Natural killer cell treated with Interleukin-12 subunit alpha and Interleukin-12 subunit beta and Interleukin-15 and Interleukin-18, amount 100 ng/mL, for 72 hours (primary cell): ENCODE data around the gene HNF4A. TPM values are rescaled to one million over a fixed set of nuclear protein-coding genes. Genes with fewer than 3 reads are reported as not detected.

Experiments used
- ATAC-seq, 2 donors: fragments of 150-1000 bp; cut with Tn5 transposase in 1 of 2; sonication (Bioruptor Pico), chemical (Tn5 transposase) in 1 of 2; 2 replicates each; pipeline ENCODE4 v1.10.0; 2021
- DNase-seq: peaks from one replicate; pipeline ENCODE4 v3.0.0; 2022; ENCODE audit warnings: low spot score
- H3K27ac Mint-ChIP-seq, 2 donors: 1 replicate in 1 of 2; 2 replicates in 1 of 2; pipeline ENCODE4 v1.8.0; 2022; ENCODE audit warnings: mixed read lengths in 2 of 2, mild to moderate bottlenecking in 1 of 2, moderate library complexity in 1 of 2
- H3K27me3 Mint-ChIP-seq, 2 donors: 1 replicate in 1 of 2; 2 replicates in 1 of 2; pipeline ENCODE4 v1.8.0; 2022; ENCODE audit warnings: mixed read lengths in 2 of 2
- H3K36me3 Mint-ChIP-seq: one replicate; pipeline ENCODE4 v1.8.0; 2022; ENCODE audit warnings: mixed read lengths
- H3K4me1 Mint-ChIP-seq, 2 donors: 1 replicate in 1 of 2; 2 replicates in 1 of 2; pipeline ENCODE4 v1.8.0; 2022; ENCODE audit warnings: low read depth in 2 of 2, mixed read lengths in 2 of 2, mild to moderate bottlenecking in 1 of 2
- H3K4me3 Mint-ChIP-seq: one replicate; pipeline ENCODE4 v1.8.0; 2022; ENCODE audit warnings: mixed read lengths
- H3K9me3 Mint-ChIP-seq: 2 replicates; pipeline ENCODE4 v1.8.0; 2022; ENCODE audit warnings: mixed read lengths
- total RNA-seq, 2 donors: library from RNA; stranded (reverse); gene quantifications; one replicate each; pipeline ENCODE4 v1.2.3, GENCODE V29; 2022

HNF4A gene
- total RNA-seq, 2 donors from 2014 or later, result not detected

DNA sequence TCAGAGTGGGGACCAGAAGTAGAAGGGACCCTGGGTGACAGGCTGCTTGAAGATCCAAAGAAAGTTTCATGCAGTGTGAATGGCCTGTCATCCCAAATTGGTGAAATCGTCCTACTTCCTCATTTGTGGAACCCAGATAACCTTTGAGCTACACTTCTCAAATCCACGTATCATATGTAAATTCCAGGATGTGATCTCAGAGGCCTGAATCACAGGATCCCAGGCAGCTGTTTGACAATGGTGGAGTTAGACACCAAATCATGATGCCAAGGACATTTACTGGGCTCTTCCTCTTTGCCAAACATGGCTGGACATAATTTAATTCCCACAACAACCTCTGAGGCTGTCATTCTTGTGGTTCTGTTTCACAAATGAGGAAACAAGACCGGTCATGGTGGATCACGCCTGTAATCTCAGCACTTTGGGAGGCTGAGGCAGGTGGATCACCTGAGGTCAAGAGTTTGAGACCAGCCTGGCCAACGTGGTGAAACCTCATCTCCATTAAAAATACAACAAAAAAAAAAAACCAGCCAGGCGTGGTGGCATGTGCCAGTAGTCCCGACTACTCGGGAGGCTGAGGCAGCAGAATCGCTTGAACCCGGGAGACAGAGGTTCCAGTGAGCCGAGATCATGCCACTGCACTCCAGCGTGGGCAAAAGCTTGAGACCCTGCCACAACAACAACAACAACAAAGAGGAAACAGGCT is 80.3 kb downstream of the HNF4A start:
- Mint-ChIP-seq H3K27ac (no peak overlapping the region), H3K4me1 (no peaks in the 10 kb centered on the region), H3K27me3 (peaks cover 10 to 14% of the 10 kb centered on the region in 2 donors), H3K36me3 (no peaks in the 10 kb centered on the region), H3K9me3 (no peaks in the 10 kb centered on the region), H3K4me3 (no peak overlapping the region)
- DNase-seq, result no peak
- ATAC-seq, result no peak

DNA sequence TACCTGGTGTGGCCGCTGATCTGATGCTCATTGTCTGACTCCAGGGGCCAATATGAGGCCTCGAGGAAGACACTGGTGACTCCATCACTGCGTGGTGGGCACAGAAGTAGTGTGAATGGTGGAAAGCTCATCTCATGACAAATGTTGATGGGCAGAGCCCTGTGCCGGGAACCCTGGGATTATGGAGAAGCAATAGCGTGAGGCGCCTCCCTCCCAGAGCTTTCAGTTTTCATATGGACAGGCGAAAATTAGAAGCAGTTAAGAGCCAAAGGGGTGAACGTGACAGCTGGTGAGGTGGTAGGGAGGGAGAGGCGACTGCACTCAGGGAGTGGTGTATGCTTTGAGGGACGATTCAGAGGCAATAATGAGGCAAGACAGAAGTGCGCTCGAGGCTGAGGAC is 80.9 kb downstream of the HNF4A start:
- no peak overlapping the region for H3K27ac Mint-ChIP-seq
- H3K36me3 Mint-ChIP-seq, result no peaks in the 10 kb centered on the region
- no peak overlapping the region for H3K4me3 Mint-ChIP-seq
- DNase-seq, result no peak
- H3K27me3 Mint-ChIP-seq, result peaks cover 10 to 14% of the 10 kb centered on the region in 2 donors
- ATAC-seq, result peak; percentile 9 to 40
- H3K9me3 Mint-ChIP-seq, result no peaks in the 10 kb centered on the region
- no peaks in the 10 kb centered on the region for H3K4me1 Mint-ChIP-seq

DNA sequence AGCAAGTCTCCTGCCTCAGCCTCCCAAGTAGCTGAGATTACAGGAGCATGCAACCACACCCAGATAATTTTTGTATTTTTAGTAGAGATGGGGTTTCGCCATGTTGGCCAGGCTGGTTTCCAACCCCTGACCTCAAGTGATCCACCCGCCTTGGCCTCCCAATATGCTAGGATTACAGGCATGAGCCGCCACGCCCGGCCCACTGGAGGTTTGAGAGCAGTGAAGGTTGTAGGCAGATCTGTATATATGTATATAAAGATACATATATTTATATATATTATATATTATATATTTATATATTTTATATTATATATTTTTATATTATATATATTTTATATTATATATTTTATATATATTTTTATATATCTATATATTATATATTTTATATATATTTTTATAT is 82.0 kb downstream of the HNF4A start:
- DNase-seq (no peak), ATAC-seq (no peak)
- Mint-ChIP-seq H3K27me3 (peaks cover 10 to 14% of the 10 kb centered on the region in 2 donors), H3K27ac (no peak overlapping the region), H3K36me3 (no peaks in the 10 kb centered on the region), H3K4me1 (no peaks in the 10 kb centered on the region), H3K4me3 (no peak overlapping the region), H3K9me3 (no peaks in the 10 kb centered on the region)

DNA sequence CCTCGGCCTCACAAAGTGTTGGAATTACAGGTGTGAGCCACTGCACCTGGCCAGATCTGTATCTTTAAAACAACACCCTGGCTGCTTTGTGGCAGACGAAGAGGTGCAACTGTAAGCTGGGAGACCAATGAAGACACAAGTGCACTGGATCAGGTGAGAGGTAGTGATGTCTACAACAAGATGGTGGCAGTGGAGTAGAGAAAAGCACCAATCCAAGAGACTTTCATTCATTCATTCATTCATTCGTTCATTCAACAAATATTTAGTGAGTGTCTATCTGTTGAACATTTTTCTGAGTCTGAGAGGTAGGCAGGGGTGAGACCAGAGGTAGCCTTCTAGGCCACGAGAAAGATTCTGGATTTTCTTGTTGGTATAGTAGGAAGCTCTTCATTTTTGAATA is 83.3 kb downstream of the HNF4A start:
- Mint-ChIP-seq H3K36me3 (no peaks in the 10 kb centered on the region), H3K4me1 (no peaks in the 10 kb centered on the region), H3K9me3 (no peaks in the 10 kb centered on the region), H3K27me3 (peaks cover 7% of the 10 kb centered on the region in 2 donors), H3K27ac (no peak overlapping the region), H3K4me3 (no peak overlapping the region)
- no peak for DNase-seq
- ATAC-seq, result no peak

DNA sequence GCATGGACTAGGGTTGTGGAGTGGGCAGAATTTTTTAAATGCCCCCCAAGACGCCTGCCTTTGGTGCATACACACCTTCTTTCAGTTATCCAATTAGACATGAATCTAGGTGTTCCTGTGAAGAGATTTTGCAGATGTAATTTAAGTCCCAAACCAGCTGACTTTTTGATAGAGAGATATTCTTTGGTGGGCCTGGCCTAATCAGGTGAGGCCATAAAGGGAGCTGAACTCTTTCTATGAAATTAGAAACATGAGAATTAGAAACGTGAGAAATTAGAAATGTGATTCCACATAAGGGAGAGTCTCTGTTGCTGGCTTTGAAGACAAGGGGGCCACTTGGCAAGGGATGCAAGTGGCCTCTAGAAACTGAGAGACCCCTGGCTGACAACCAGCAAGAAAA is 83.8 kb downstream of the HNF4A start:
- peaks cover 7% of the 10 kb centered on the region in 2 donors for H3K27me3 Mint-ChIP-seq
- no peak overlapping the region for H3K27ac Mint-ChIP-seq
- H3K4me3 Mint-ChIP-seq, result no peak overlapping the region
- no peak for ATAC-seq
- H3K4me1 Mint-ChIP-seq, result no peaks in the 10 kb centered on the region
- H3K9me3 Mint-ChIP-seq, result no peaks in the 10 kb centered on the region
- no peak for DNase-seq
- H3K36me3 Mint-ChIP-seq, result no peaks in the 10 kb centered on the region

DNA sequence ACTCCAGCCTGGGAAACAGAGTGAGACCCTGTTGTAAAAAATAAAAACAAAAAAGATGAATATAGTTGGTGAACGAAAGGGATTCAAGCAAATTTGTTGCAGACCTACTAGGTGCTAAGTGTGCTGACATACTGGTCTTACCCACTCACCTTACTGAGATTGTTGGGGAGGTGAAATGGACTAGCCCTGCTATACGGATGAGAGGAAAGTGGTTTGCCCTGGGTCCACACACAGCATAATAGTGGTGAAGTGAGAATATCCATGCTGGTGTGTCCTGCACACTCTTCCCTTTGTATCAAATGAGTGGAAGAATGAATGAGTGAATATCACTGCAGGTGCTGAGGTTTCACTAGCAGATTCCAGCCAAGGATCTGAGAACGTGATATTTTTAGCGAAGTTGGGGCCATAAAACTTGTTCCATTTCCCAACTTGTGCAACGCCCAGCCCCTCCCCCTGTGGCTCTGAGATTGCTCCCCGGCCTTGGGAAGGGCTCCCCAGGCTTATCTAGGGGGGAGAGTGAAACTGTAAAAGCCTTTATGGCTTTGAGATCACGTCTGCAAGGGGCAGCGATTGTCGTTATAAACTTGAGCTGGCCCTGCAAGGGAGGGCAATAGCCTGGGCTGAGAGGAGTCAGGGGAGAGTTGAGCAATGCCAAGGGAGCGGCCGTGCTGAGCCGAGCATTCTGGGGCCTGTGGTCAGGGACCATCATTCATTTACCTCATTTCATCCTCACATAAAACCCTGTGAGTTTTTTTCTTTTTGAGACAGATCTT is 87.0 kb downstream of the HNF4A start:
- Mint-ChIP-seq H3K27me3 (peaks cover 7 to 13% of the 10 kb centered on the region in 2 donors), H3K4me3 (no peak overlapping the region), H3K36me3 (no peaks in the 10 kb centered on the region), H3K9me3 (no peaks in the 10 kb centered on the region), H3K27ac (no peak overlapping the region), H3K4me1 (no peaks in the 10 kb centered on the region)
- no peak for DNase-seq
- ATAC-seq, result no peak

DNA sequence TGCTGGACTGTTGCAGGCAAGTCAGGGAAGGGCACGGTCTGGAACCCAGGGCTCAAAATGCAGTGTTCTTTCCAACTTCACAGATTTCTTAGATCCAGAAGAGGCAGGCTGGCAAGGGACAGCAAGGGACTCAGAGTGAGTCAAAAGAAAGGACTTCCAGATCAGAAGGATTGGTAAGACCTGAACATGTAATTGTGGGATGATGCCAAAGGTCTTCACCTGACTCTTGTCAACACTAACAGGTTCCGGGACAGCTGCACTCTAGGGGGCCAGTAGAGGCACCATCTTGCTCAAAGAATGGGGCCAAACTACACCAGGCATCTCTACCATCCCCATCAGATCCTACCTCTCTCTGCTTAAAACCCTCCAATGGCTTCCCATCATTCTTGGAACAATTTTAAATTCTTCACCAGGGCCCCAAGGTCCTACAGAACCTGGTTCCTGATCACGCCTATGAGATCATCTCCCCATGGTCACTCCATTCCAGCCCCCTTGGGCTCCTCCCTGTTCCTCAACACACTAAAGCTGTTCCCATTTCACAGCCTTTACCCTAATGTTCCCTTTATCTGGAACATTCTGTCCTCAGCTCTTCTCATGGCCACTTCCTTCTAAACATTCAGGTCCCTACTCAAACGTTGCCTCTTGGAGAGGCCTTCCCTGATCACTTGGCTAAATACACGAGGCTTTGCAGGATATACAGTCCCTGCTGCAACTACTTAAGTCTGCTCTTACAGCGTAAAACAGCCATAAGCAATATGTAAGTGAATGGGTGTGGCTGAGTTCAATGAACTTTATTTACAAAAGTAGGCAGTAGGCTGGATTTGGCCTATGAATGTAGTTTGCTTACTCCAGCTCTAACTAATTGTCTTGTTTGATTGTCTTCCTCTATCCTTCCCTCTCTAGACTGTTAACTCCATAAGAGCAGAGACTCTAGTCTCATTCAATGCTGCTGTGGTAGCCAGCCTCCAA is 90.5 kb downstream of the HNF4A start:
- H3K27ac Mint-ChIP-seq, result no peak overlapping the region
- H3K27me3 Mint-ChIP-seq, result peaks cover 0 to 6% of the 10 kb centered on the region in 2 donors
- H3K36me3 Mint-ChIP-seq, result no peaks in the 10 kb centered on the region
- DNase-seq (no peak), ATAC-seq (no peak)
- no peaks in the 10 kb centered on the region for H3K9me3 Mint-ChIP-seq
- H3K4me3 Mint-ChIP-seq, result no peak overlapping the region
- no peaks in the 10 kb centered on the region for H3K4me1 Mint-ChIP-seq

DNA sequence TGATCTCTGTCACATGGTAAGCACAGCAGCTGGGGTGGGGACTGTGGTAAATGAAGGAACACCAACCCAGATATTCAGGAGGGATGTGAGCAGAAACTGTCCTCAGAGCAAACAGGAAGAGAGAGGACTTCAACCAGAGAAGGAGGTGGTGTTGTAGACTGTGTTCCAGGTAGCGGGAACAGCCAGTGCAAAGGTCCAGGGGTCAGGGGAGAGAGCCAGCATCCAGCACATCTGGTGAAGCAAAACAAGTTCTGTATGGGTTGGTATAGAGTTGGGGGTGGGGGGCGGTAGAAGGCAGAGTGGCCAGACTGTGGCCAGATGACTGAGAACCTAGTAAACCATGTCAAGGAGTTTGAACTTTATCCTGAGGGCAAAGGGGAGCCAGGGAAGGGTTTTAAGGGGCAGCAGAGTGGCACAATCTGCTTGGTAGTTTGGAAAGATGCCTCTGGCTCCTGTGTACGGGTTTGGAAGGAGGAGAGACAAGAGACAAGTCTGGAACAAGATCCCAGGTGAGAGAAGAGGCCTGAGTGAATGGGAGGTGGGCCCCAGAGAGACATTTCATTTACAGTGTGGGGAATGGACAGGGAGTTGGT is 92.4 kb downstream of the HNF4A start:
- Mint-ChIP-seq H3K36me3 (no peaks in the 10 kb centered on the region), H3K4me1 (no peaks in the 10 kb centered on the region), H3K9me3 (no peaks in the 10 kb centered on the region), H3K4me3 (no peak overlapping the region), H3K27ac (no peak overlapping the region), H3K27me3 (peaks cover 0 to 6% of the 10 kb centered on the region in 2 donors)
- DNase-seq (no peak), ATAC-seq (no peak)

DNA sequence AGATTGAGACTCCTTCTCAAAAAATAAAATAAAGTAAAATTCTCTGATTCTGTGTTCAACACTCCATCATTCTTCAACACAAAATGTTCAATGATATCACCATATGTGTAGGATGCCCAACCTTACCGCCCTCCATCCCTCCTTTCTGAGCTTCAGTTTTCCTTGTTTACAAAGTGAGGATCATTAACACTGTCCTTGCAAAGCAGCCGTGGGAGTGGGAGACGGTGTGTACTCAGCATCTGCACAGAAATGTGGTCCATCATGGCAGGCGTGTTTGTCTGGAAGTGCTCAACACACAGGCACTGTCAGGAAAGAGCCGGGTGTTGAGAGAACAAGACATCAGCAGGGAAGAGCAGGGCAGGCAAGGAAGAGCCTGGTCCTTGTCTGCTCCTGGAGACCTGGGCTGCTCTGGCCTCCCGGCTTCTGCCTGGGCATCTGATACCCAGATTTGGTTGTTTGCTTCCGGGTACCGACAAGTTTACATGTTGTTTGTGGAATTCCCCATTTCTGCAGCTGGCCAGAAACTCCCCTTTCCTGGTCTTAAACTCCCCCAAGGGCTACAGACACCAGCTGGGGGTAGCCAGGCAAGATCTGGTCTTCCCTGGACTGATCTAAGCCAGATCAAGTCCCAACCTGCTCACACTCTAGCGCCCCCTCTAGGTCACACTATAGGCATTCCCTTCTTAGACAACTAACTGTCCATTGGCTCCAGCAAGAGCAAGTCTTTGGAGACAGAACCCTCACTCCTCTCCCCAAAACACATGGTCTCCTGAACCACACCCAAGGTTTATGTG is 93.5 kb downstream of the HNF4A start:
- ATAC-seq, result no peak
- no peaks in the 10 kb centered on the region for H3K4me1 Mint-ChIP-seq
- H3K4me3 Mint-ChIP-seq, result no peak overlapping the region
- no peak overlapping the region for H3K27ac Mint-ChIP-seq
- H3K27me3 Mint-ChIP-seq, result peaks cover 0 to 6% of the 10 kb centered on the region in 2 donors
- DNase-seq, result no peak
- no peaks in the 10 kb centered on the region for H3K36me3 Mint-ChIP-seq
- H3K9me3 Mint-ChIP-seq, result no peaks in the 10 kb centered on the region

DNA sequence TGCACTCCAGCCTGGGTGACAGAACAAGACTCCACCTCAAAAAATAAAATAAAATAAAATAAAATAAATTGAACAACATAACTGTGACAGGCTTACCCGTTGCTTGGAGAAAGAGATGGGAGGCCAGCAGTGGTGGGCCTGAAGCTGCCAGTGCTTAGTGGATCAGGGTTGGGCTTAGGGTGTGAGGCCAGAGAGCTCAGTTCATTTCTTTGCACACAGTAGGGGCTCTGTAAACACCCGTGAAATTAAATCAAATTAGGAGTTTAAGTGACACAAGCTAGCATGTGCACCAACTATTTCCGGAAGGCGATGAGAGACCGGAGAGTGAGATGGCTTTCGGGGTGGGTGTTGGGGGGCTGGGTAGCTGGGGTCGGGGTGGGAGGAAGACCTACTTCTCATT is 94.4 kb downstream of the HNF4A start:
- Mint-ChIP-seq H3K27me3 (peaks cover 0 to 6% of the 10 kb centered on the region in 2 donors), H3K9me3 (no peaks in the 10 kb centered on the region), H3K4me3 (no peak overlapping the region), H3K4me1 (no peaks in the 10 kb centered on the region), H3K36me3 (no peaks in the 10 kb centered on the region), H3K27ac (no peak overlapping the region)
- DNase-seq (no peak), ATAC-seq (no peak)

DNA sequence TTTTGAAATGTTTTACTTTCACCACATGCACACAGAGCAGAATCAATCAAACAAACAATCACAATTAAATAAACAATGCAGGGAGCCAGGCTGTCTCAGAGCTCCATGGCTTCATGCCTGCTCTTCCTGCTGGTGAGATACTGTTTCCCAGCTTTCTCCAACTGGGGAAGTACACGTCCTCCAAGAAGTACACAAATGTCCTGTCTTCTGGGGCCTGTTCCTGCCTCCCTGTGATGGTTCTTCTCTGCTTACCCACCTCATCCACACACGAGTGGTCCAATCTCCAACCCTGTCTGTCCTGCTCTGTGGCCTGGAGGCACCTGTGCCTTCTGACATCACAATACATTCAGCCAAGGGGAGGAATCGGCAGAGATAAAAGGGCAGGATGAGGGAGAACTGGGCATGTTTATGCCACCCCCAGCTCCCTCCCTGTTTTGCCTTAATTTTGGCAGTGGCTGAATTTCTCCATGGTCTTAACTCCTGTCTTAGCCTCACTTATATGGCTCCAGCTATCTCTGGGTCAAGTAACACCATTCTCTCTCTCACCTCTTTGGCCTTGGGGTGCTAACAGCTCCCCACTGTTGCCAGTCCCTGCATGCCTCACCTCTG is 94.9 kb downstream of the HNF4A start:
- H3K27me3 Mint-ChIP-seq, result peaks cover 0 to 4% of the 10 kb centered on the region in 2 donors
- H3K4me1 Mint-ChIP-seq, result no peaks in the 10 kb centered on the region
- DNase-seq (no peak), ATAC-seq (no peak)
- no peaks in the 10 kb centered on the region for H3K9me3 Mint-ChIP-seq
- H3K4me3 Mint-ChIP-seq, result no peak overlapping the region
- H3K36me3 Mint-ChIP-seq, result no peaks in the 10 kb centered on the region
- no peak overlapping the region for H3K27ac Mint-ChIP-seq

DNA sequence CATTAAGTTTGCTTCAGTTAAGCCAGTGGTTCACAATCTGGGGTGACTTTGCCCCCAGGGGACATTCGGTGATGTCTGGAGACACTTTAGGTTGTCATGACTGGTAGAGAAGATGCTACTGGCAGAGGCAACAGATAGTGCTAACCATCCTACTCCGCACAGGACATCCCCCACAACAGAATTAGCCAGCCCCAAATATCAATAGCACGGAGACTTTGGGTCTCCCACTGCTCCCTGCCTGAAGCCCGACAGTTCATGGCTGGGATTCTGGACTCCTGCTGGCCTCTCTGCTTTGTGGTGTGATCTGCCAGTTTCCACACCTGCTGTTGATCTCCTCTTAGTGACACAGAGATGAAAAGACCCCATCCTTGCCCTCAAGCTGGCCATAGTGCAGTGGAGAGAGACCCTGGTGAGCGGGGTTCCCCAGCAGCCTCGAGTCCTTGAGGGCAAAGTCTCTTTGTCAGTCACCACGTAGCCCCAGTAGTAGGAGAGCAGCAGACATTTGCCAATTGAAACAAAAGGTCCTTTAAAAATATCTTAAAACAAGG is 95.5 kb downstream of the HNF4A start:
- ATAC-seq (no peak), DNase-seq (no peak)
- H3K4me1 Mint-ChIP-seq, result no peaks in the 10 kb centered on the region
- H3K36me3 Mint-ChIP-seq, result no peaks in the 10 kb centered on the region
- no peak overlapping the region for H3K27ac Mint-ChIP-seq
- no peaks in the 10 kb centered on the region for H3K9me3 Mint-ChIP-seq
- H3K27me3 Mint-ChIP-seq, result peaks cover 0 to 3% of the 10 kb centered on the region in 2 donors
- no peak overlapping the region for H3K4me3 Mint-ChIP-seq
